Left renal cortex interstitium (tissue), 4 donors: ENCODE measurements around the gene KLHDC7B. TPM values are rescaled to one million over a fixed set of nuclear protein-coding genes. Genes with fewer than 3 reads are reported as not detected.
"Not testable (repeated sequence)": the region's sequence is repeated elsewhere in the genome, so short reads cannot be mapped to it uniquely, and the experiment has no call there.

ENCODE experiments used
- DNase-seq, 4 donors: peaks; one replicate each; pipeline ENCODE4 v3.0.0-alpha.2; 2013; ENCODE audit warnings: low read depth in 4 of 4, low spot score in 2 of 4, missing footprints in 1 of 4
- polyA plus RNA-seq, 4 donors: library from polyadenylated mRNA; unstranded; fragments of 120-200 nt; gene quantifications; one replicate each; pipeline ENCODE4 v1.2.1, GENCODE V29; 2013; ENCODE audit not compliant: insufficient read length in 4 of 4

KLHDC7B gene
- polyA plus RNA-seq, 4 donors, result 0.07 to 0.39 (median 0.15) TPM

GRCh38 chr22:50516891-50517290 lies 28.8 kb upstream of the KLHDC7B start:
- DNase-seq, result no peak

DNA sequence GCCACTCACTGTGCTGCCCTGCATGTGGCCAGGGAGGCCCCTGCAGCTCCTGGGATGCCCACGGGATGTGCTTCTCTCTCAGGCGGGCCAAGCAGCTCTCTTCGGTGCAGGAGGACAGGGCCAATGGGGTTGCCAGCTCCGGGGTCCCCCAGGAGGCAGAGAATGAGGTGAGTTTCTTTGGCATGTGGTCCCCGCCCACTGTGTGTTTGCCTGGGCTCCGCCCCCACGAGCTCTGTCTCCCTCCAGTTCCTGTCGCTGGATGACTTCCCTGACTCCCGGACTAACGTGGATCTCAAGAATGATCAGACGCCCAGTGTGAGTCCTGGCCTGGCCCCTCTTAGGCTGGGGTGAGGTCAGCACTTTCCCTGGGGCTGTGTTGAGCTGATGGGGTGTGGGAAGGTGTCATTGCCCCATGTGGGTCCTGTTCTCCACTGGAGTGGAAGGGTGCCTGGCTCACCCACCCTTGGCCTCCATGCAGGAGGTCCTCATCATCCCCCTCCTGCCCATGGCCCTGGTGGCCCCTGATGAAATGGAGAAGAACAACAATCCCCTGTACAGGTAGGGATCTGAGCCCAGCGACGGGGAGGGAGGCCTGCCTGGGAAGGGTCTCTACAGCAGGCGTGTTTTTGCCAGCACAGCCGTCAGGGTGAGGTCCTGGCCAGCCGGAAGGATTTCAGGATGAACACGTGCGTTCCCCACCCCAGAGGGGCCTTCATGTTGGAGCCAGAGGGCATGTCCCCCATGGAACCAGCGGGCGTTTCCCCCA lies 28.0 kb upstream of the KLHDC7B start:
- no peak for DNase-seq

- no peak for DNase-seq
Measured at GRCh38 chr22:50518606-50519005, 27.1 kb upstream of the KLHDC7B start.

DNA sequence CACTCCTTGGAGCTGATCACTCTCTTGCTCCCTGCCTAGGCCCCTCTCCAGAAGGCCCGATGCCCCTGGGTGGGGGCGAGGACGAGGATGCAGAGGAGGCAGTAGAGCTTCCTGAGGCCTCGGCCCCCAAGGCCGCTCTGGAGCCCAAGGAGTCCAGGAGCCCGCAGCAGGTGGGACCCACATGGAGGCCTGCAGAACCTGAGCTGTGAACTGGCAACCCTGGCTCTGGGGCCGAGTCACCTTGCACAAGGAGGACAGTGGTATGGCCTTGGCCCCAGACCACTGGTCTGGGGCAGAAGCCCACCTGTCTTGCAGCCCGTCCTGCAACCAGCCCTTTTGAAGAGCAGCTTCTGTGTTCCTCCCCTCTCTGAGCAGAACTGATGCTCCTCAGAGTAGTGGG lies 26.5 kb upstream of the KLHDC7B start:
- no peak for DNase-seq

GRCh38 chr22:50520184-50520583 lies 25.5 kb upstream of the KLHDC7B start:
- DNase-seq, result not testable (repeated sequence)

DNA sequence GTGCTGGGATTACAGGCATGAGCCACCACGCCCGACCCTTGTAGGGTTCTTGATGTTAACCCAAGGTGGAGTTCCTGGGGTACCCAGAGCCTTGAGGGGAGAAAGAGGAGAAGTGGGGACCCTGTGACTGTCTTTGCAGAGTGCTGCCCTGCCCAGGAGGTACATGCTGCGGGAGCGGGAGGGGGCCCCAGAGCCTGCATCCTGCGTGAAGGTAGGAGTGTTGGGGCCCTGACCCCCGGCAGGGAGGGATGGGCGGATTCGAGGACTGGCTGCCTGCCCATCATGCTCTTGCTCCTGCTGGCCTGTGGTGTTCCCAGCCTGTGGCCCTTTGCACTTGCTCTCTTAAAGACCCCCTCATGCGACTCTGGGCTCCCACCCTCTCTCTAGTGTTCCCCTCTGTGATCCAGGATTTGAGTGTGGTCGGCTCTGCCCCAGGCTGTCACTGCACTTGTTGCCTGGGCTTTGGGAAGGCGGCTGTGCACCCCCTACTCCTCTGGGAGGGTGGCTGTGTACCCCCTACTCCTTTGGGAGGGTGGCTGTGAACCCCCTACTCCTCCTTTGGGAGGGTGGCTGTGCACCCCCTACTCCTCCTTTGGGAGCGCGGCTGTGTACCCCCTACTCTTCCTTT lies 24.8 kb upstream of the KLHDC7B start:
- no peak for DNase-seq

DNA sequence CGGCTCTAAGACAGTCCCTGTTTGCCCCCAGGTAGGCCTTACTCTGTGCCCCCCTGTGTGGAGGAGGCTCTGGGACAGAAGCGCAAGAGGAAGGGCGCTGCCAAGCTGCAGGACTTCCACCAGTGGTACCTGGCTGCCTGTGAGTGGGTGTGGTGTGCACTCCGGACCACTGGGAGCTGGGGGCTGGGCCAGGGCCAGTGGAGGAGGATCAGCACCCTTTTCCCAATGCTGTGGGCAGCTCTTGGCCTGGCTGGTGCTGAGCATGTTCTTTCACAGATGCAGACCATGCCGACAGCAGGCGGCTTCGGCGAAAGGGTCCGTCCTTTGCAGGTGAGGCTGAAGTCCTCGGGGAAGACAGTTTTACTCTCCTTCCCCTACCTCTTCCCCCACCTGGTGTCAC lies 24.0 kb upstream of the KLHDC7B start:
- no peak for DNase-seq

- no peak for DNase-seq
Measured at GRCh38 chr22:50522208-50522805, 23.4 kb upstream of the KLHDC7B start.

DNA sequence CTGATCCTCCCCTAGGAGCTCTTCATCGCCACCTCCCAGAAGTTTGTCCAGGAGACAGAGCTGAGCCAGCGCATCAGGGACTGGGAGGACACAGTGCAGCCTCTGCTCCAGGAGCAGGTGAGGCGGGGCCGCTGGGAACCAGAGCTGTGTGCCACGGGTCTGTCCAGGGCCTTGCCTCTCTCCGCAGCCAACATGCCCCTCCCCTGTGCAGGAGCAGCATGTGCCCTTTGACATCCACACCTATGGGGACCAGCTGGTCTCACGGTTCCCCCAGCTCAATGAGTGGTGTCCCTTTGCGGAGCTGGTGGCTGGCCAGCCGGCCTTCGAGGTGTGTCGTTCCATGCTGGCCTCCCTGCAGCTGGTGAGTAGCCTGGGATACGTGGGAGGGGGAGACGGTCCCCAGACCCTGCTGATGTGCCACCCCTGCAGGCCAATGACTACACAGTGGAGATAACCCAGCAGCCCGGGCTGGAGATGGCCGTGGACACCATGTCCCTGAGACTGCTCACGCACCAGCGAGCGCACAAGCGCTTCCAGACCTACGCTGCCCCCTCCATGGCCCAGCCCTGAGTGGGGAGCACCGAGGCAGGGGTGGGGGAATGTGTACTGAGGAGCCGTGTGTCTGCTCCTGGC lies 22.8 kb upstream of the KLHDC7B start:
- DNase-seq, result no peak

GRCh38 chr22:50523458-50523805 lies 22.3 kb upstream of the KLHDC7B start:
- no peak for DNase-seq

DNA sequence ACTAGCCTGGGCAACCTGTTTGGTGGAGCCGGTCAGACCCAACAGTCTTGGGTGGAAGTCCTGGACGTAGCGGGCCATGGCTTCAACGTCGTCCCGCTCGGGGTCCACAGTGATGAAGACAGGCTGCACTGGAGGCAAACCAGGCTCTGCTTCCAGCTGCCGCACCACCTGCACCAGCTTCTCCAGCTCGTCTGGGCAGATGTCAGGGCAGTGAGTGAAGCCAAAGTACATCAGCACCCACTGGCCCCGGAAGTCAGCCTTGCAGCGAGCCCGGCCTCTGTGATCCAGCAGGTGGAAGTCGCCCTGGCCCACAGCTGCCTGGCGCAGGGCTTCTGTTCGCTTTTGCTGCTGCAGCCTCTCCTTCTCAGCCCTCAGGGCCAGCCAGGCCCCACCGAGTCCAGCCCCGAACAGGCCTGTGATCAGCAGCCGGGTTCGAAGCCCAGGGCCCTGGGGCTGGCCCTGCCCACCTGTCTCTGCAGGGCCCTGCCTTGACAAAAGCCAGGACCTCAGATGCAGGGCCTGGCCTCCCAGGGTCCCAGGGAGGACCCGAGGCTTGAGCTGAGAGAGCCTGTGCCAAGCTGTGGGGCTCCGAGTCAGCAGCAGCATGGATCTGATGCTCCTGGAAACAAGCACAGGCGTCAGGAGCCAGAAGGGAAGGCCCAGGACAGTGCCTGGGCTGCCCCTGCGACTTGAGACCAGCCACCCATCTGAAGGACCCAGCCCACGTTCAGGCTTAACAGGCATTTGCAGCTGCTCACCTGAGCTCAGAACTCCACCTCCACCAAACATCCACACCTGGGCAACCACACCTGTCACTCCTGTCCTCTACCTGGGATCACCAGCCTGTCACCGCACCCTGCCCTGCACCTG lies 21.7 kb upstream of the KLHDC7B start:
- no peak for DNase-seq

DNA sequence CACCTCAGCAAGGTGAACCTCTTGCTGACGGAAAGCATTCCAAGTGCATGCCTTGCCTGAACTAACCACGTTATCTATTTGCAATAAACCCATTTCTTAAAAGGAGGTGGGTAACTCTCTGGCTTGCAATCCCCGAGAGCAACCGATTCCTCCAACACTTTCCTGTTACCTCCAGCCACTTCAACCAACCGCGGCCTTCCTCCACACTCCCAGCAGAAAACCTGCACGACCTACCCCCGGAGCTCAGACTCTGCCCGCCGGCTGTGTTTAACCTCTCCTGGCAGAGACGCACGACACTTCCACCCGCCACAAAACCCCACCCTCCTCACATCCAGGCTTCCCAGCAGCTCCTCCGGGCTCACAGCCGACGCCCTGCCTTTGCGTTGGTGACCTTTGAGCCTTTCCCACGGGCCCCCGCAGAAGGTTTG lies 21.0 kb upstream of the KLHDC7B start:
- DNase-seq, result no peak

DNA sequence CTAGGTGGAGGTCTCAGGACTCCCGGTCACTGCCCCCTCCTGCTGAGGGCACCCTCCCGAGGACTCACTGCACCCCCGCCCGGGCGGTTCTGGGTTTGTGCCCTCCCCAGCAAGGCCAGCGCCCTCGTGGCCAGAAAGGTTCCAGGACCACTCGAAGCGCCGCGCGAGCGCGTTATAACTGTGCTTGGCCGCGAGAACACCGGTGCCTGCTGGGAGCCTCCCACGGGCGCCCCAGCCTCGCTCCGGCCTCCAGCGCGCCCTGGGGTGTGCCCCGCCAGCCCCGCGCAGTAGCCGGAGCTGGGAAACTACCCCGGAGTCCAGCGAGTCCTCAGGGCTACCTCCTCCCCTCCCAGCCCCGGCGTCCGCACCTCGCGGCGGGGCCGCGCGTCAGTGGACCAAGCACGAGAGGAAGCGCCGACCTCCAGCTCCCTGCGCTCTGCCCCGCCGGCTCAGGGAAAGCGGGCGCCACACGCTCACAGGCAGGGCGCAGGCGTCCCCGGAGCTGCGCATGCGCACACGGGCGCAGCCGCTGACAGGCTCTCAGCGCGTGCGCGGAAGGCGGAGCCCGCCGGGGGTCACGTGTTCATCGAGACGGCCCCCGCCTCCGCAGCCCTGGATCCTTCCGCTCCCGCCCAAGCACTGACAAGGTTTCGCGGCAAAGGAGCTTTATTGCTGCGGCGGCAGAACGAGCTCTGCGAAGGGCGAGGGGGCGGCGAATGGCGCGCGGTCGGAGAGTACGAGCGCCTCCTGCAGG lies 20.4 kb upstream of the KLHDC7B start, which contains the start of gene SCO2:
Gene SCO2 (minus strand): TSS at position 495 of the 754 bp plus-strand sequence. CDS start 1,187 bp downstream, outside the sequence.
- peak; percentile 92 to 95 (median 94) for DNase-seq

- no peak for DNase-seq
Measured at GRCh38 chr22:50525858-50526107, 19.9 kb upstream of the KLHDC7B start.

DNA sequence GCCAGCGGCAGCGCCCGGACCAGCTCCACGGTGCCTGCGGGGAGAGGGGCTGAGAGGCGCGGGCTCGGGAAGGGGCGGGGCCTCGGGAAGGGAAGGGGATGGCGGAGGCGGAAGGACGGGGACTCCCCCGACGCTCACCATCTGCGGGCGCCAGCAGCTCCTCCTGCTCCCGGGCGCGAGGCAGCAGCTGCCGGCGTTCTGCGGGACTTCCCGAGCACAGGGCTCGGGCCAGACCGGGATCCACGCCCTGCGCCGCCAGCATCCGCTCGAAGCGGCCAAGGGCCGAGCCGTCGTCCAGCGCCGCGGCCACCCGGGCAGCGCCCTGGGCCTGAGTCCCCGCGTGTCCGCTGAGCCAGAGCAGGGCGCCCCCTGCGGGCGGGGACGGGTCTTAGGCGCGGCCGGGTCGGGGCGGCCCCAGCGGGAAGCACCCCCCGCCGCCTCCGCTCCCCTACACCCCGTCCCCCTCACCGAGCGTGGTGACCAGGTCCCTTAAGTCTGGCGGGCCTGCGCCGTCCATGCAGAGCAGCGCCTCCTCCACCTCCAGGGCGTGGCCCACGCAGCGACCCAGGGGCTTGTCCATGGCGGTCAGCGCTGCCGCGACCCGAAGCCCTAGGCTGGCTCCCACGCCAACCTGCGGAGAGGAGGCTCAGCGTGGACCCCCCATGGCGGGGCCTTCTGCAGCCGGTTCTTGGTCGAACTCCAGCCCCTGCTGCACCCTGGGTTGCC lies 19.4 kb upstream of the KLHDC7B start:
- peak in 2 of 4 donors; percentile 56 to 59 for DNase-seq

DNA sequence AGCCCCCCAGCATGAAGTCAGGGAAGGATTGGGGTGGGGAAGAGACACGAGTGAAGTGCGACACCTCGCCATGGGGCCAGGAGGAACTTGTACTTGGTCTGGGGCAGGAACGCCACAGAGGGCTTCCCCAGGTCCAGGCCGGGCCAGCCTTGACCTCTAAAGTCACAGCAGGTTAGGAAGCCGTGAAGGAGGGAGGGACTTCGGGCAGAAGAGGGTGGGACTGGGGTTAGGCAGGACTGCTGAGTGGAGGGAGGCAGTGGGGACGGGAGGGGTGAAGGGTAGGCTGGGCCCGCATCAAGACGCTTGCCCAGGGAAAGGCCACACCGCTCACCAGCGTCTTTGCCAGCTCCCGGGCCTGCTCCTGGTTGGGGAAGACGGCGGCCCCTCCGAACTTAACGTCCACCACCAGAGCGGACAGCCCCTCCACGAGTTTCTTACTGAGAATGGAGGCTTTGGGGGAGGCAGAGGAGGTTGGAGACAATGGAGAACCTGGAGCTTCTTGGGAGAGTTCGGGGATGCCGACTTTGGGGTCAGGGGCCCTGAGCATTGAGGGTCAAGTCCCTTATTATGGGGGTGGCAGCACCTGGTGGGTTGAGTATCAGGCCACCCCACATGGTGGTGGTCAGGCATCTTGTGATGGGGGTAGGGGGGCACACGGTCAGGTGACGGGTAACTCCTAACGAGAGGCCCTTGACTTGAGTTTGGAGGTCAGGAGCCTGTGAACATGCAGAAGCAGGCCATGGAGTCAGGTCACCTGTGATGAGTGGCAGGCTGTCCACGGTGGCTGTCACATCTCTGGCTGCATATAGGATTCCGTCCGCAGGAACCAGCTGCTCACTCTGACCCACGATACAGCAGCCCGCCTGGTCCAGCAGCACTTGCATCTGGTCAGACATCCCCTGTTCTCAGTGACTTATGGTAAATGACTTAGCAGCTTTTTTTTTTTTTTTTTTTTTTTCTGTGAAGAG lies 18.6 kb upstream of the KLHDC7B start:
- no peak for DNase-seq

- no peak for DNase-seq
Measured at GRCh38 chr22:50527921-50528681, 17.6 kb upstream of the KLHDC7B start.
